CD14-positive monocyte (primary cell): Measurements from ENCODE around the gene ADAMTS15. TPM values are rescaled to one million over a fixed set of nuclear protein-coding genes. Genes with fewer than 3 reads are reported as not detected.

Source experiments
- DNase-seq, 3 donors: peaks; one replicate each; pipeline ENCODE4 v3.0.0-alpha.2; 2011 to 2022
- H2AFZ ChIP-seq: 2 replicates; pipeline ENCODE4 v1.6.0; 2012; ENCODE audit warnings: mild to moderate bottlenecking, low read depth, low read length, inconsistent platforms; ENCODE audit not compliant: insufficient read depth, poor library complexity, severe bottlenecking
- H3K27ac ChIP-seq, 2 donors: 1 replicate in 1 of 2; 2 replicates in 1 of 2; pipeline ENCODE4 v1.5.1; 2012 to 2013; ENCODE audit warnings: low read length in 2 of 2, control low read depth in 1 of 2, inconsistent platforms in 1 of 2, low read depth in 1 of 2, mild to moderate bottlenecking in 1 of 2
- H3K27me3 ChIP-seq, 2 donors: one replicate each; pipeline versions ENCODE4 v1.6.0 to v1.6.1; 2011 to 2013; ENCODE audit warnings: low read length in 2 of 2; ENCODE audit not compliant: control insufficient read depth in 2 of 2, insufficient read depth in 2 of 2
- H3K36me3 ChIP-seq, 2 donors: replicated peaks in 1 of 2; 1 replicate in 1 of 2; 2 replicates in 1 of 2; pipeline versions ENCODE4 v1.5.1 to v1.6.1; 2012 to 2013; ENCODE audit warnings: low read length in 2 of 2, control low read depth in 1 of 2, inconsistent platforms in 1 of 2, mild to moderate bottlenecking in 1 of 2; ENCODE audit not compliant: insufficient read depth in 2 of 2, control insufficient read depth in 1 of 2
- H3K4me1 ChIP-seq, 2 donors: 1 replicate in 1 of 2; 2 replicates in 1 of 2; pipeline versions ENCODE4 v1.5.1 to v1.6.1; 2012 to 2013; ENCODE audit warnings: low read length in 2 of 2, control low read depth in 1 of 2, inconsistent platforms in 1 of 2, mild to moderate bottlenecking in 1 of 2, moderate library complexity in 1 of 2; ENCODE audit not compliant: insufficient read depth in 2 of 2, control insufficient read depth in 1 of 2
- H3K4me2 ChIP-seq: replicated peaks from 2 replicates; pipeline ENCODE3; 2012; ENCODE audit warnings: low read length, moderate library complexity, mild to moderate bottlenecking; ENCODE audit not compliant: poor library complexity, severe bottlenecking; ENCODE audit errors: extremely low read depth
- H3K4me3 ChIP-seq, 3 experiments: fragments of 200-600 bp in 1 of 3; sonication (generic) in 1 of 3; replicated peaks in 1 of 3; 1 replicate in 2 of 3; 2 replicates in 1 of 3; pipeline ENCODE4 v1.5.1; 2011 to 2013; ENCODE audit warnings: low read length in 3 of 3, mild to moderate bottlenecking in 3 of 3, control low read depth in 2 of 3, low read depth in 2 of 3, inconsistent platforms in 1 of 3, moderate library complexity in 1 of 3
- H3K79me2 ChIP-seq: 2 replicates; pipeline ENCODE4 v1.6.0; 2012; ENCODE audit warnings: mild to moderate bottlenecking, control low read depth, inconsistent platforms, low read length, moderate library complexity; ENCODE audit not compliant: insufficient read depth
- H3K9ac ChIP-seq: 2 replicates; pipeline ENCODE4 v1.6.0; 2017; ENCODE audit warnings: low read length, mild to moderate bottlenecking; ENCODE audit not compliant: insufficient read depth, poor library complexity, severe bottlenecking
- H3K9me3 ChIP-seq, 2 donors: replicated peaks in 1 of 2; 1 replicate in 1 of 2; 2 replicates in 1 of 2; pipeline versions ENCODE4 v1.5.1 to v1.6.1; 2012 to 2013; ENCODE audit warnings: low read length in 2 of 2, control low read depth in 1 of 2; ENCODE audit not compliant: control insufficient read depth in 1 of 2, insufficient read depth in 1 of 2
- H4K20me1 ChIP-seq: 2 replicates; pipeline ENCODE4 v1.6.0; 2012; ENCODE audit warnings: mild to moderate bottlenecking, low read length, control low read depth, moderate library complexity; ENCODE audit not compliant: insufficient read depth
- H3K27ac Mint-ChIP-seq, 7 donors: one replicate each; pipeline ENCODE4 v1.8.0; 2020; ENCODE audit warnings: mild to moderate bottlenecking in 7 of 7, mixed read lengths in 7 of 7, moderate library complexity in 6 of 7, inconsistent platforms in 2 of 7
- H3K27me3 Mint-ChIP-seq, 3 donors: one replicate each; pipeline ENCODE4 v1.8.0; 2021 to 2022; ENCODE audit warnings: low read depth in 3 of 3, mild to moderate bottlenecking in 3 of 3, mixed read lengths in 3 of 3, moderate library complexity in 3 of 3, inconsistent platforms in 1 of 3
- H3K36me3 Mint-ChIP-seq, 2 donors: one replicate each; pipeline ENCODE4 v1.8.0; 2020; ENCODE audit warnings: mixed read lengths in 2 of 2, inconsistent platforms in 1 of 2, mild to moderate bottlenecking in 1 of 2
- H3K4me1 Mint-ChIP-seq: one replicate; pipeline ENCODE4 v1.8.0; 2020; ENCODE audit warnings: mild to moderate bottlenecking, mixed read lengths
- H3K4me3 Mint-ChIP-seq, 2 donors: one replicate each; pipeline ENCODE4 v1.8.0; 2020; ENCODE audit warnings: mild to moderate bottlenecking in 2 of 2, mixed read lengths in 2 of 2, moderate library complexity in 1 of 2
- H3K9me3 Mint-ChIP-seq, 7 donors: one replicate each; pipeline ENCODE4 v1.8.0; 2020 to 2022; ENCODE audit warnings: mixed read lengths in 7 of 7, mild to moderate bottlenecking in 6 of 7, moderate library complexity in 6 of 7, inconsistent platforms in 2 of 7
- CTCF ChIP-seq: fragments of 200-600 bp; IDR thresholded peaks from one replicate; pipeline ENCODE4 v1.8.0; 2022; ENCODE audit warnings: antibody characterized with exemption, mild to moderate bottlenecking
- WGBS: methylation state at CpG from one replicate; pipeline ENCODE4 v1.1.5; 2013; ENCODE audit warnings: missing lambda C conversion rate; ENCODE audit not compliant: insufficient coverage; 5-methylcytosine and 5-hydroxymethylcytosine counted together
- intact Hi-C, 2 donors: fragments of 100-400 bp; cut with micrococcal nuclease; formaldehyde crosslinking; loops; one replicate each; pipeline versions ENCODE4 v1.15.0 to v1.15.1; 2023
- polyA plus RNA-seq, 3 donors: library from polyadenylated mRNA; depleted of rRNA in 1 of 3; unstranded in 2 of 3; stranded (reverse) in 1 of 3; fragments of 300-500 nt in 2 of 3; fragments of >200 nt in 1 of 3; fragmentation: Illumina TruSeq in 2 of 3; gene quantifications; 1 replicate in 2 of 3; 2 replicates in 1 of 3; pipeline ENCODE4 v1.2.3, GENCODE V29; 2012 to 2021

The ADAMTS15 gene
- polyA plus RNA-seq, 3 donors = not detected

GRCh38 chr11:130474637-130475400, 26.4 kb downstream of the ADAMTS15 start:
- TF ChIP-seq CTCF = no peak
- H3K27ac Mint-ChIP-seq = no peak overlapping the region
- H3K4me1 Mint-ChIP-seq = no peaks in the 10 kb centered on the region
- Histone ChIP-seq H3K27me3 (no peaks in the 10 kb centered on the region), H3K4me3 (no peak overlapping the region), H3K4me2 (no peak overlapping the region), H3K36me3 (no peaks in the 10 kb centered on the region), H3K9me3 (no peaks in the 10 kb centered on the region), H3K79me2 (no peaks in the 10 kb centered on the region), H2AFZ (no peak overlapping the region), H3K4me1 (no peaks in the 10 kb centered on the region), H4K20me1 (no peaks in the 10 kb centered on the region), H3K27ac (no peak overlapping the region), H3K9ac (no peak overlapping the region)
- DNase-seq = no peak
- WGBS = 89% methylated on average over 12 of the region's 12 CpGs
- H3K4me3 Mint-ChIP-seq = no peak overlapping the region
- intact Hi-C loops = no loop called here
- H3K36me3 Mint-ChIP-seq = no peaks in the 10 kb centered on the region
- peaks cover 0 to 3% (median 0%) of the 10 kb centered on the region in 3 donors for H3K27me3 Mint-ChIP-seq
- H3K9me3 Mint-ChIP-seq = no peaks in the 10 kb centered on the region

- Histone ChIP-seq H3K27ac (no peak overlapping the region), H3K4me2 (no peak overlapping the region), H4K20me1 (no peaks in the 10 kb centered on the region), H3K9me3 (no peaks in the 10 kb centered on the region), H3K36me3 (no peaks in the 10 kb centered on the region), H3K79me2 (no peaks in the 10 kb centered on the region), H3K4me1 (no peaks in the 10 kb centered on the region), H2AFZ (no peak overlapping the region), H3K4me3 (no peak overlapping the region), H3K27me3 (no peaks in the 10 kb centered on the region), H3K9ac (no peak overlapping the region)
- no peak for TF ChIP-seq CTCF
- Mint-ChIP-seq H3K27me3 (peaks cover 0 to 2% (median 0%) of the 10 kb centered on the region in 3 donors), H3K9me3 (no peaks in the 10 kb centered on the region), H3K27ac (no peak overlapping the region), H3K4me3 (no peak overlapping the region), H3K4me1 (no peaks in the 10 kb centered on the region), H3K36me3 (no peaks in the 10 kb centered on the region)
- DNase-seq = no peak
- WGBS = 95% methylated on average over 7 of the region's 10 CpGs
- intact Hi-C loops = no loop called here
Measured at GRCh38 chr11:130475426-130476053, 27.1 kb downstream of the ADAMTS15 start.
